ENCODE data around the gene SLC15A5. TPM values are rescaled to one million over a fixed set of nuclear protein-coding genes. Genes with fewer than 3 reads are reported as not detected.

Gene SLC15A5
- total RNA-seq, 1 donor from 2014 or later: not detected

GRCh38 chr12:16241346-16241745 is 36.1 kb downstream of the SLC15A5 start:
- no peak for DNase-seq (ENCODE audit: low spot score)
- Histone ChIP-seq H3F3A (ENCODE audit: low read depth) (no peaks in the 10 kb centered on the region), H3K4me1 (no peaks in the 10 kb centered on the region), H2AFZ (replicated peaks) (no peak overlapping the region), H3K9me3 (ENCODE audit: low read depth) (no peaks in the 10 kb centered on the region), H3K9ac (no peak overlapping the region), H3K4me3 (no peak overlapping the region), H3K79me2 (ENCODE audit: low read depth) (no peaks in the 10 kb centered on the region), H3K36me3 (no peaks in the 10 kb centered on the region), H3K27me3 (no peaks in the 10 kb centered on the region), H3K27ac (no peak overlapping the region), H4K20me1 (ENCODE audit: low read depth) (no peaks in the 10 kb centered on the region), H3K4me2 (no peak overlapping the region)
- TF ChIP-seq CTCF (IDR thresholded peaks at IDR 0.05) (no peak), EZH2 (IDR thresholded peaks at IDR 0.05) (no peak), EZH2phosphoT487 (IDR thresholded peaks at IDR 0.05) (no peak)
- Mint-ChIP-seq H3K9me3 (no peaks in the 10 kb centered on the region), H3K4me1 (no peaks in the 10 kb centered on the region), H3K27me3 (ENCODE audit: insufficient read depth, low read depth) (no peaks in the 10 kb centered on the region), H3K36me3 (no peaks in the 10 kb centered on the region), H3K27ac (no peak overlapping the region), H3K4me3 (no peak overlapping the region)

- Histone ChIP-seq H3F3A (ENCODE audit: low read depth) (no peaks in the 10 kb centered on the region), H3K27me3 (no peaks in the 10 kb centered on the region), H3K27ac (no peak overlapping the region), H3K36me3 (no peaks in the 10 kb centered on the region), H4K20me1 (ENCODE audit: low read depth) (no peaks in the 10 kb centered on the region), H3K9ac (no peak overlapping the region), H3K4me2 (no peak overlapping the region), H2AFZ (replicated peaks) (no peak overlapping the region), H3K4me1 (no peaks in the 10 kb centered on the region), H3K9me3 (ENCODE audit: low read depth) (no peaks in the 10 kb centered on the region), H3K79me2 (ENCODE audit: low read depth) (no peaks in the 10 kb centered on the region), H3K4me3 (no peak overlapping the region)
- Mint-ChIP-seq H3K4me1 (no peaks in the 10 kb centered on the region), H3K36me3 (peaks cover 1% of the 10 kb centered on the region), H3K27me3 (ENCODE audit: insufficient read depth, low read depth) (peaks cover 2% of the 10 kb centered on the region), H3K27ac (no peak overlapping the region), H3K4me3 (no peak overlapping the region), H3K9me3 (peaks cover 1% of the 10 kb centered on the region)
- DNase-seq (ENCODE audit: low spot score): no peak
- no peak for TF ChIP-seq CTCF (IDR thresholded peaks at IDR 0.05)
- no peak for TF ChIP-seq EZH2phosphoT487 (IDR thresholded peaks at IDR 0.05)
- TF ChIP-seq EZH2 (IDR thresholded peaks at IDR 0.05): no peak
These were observed 38.8 kb downstream of the SLC15A5 start for GRCh38 chr12:16238661-16239060.

GRCh38 chr12:16229676-16230075 is 47.8 kb downstream of the SLC15A5 start:
- DNase-seq (ENCODE audit: low spot score): no peak
- Histone ChIP-seq H3K9ac (no peak overlapping the region), H3K36me3 (no peaks in the 10 kb centered on the region), H3K79me2 (ENCODE audit: low read depth) (no peaks in the 10 kb centered on the region), H3K4me1 (no peaks in the 10 kb centered on the region), H3F3A (ENCODE audit: low read depth) (no peaks in the 10 kb centered on the region), H4K20me1 (ENCODE audit: low read depth) (no peaks in the 10 kb centered on the region), H3K27me3 (no peaks in the 10 kb centered on the region), H3K27ac (no peak overlapping the region), H3K4me3 (no peak overlapping the region), H3K4me2 (no peak overlapping the region), H3K9me3 (ENCODE audit: low read depth) (peaks cover 8% of the 10 kb centered on the region), H2AFZ (replicated peaks) (no peak overlapping the region)
- Mint-ChIP-seq H3K9me3 (peaks cover 15% of the 10 kb centered on the region), H3K27ac (no peak overlapping the region), H3K4me3 (no peak overlapping the region), H3K36me3 (peaks cover 4% of the 10 kb centered on the region), H3K27me3 (ENCODE audit: insufficient read depth, low read depth) (peaks cover 3% of the 10 kb centered on the region), H3K4me1 (peaks cover 2% of the 10 kb centered on the region)
- TF ChIP-seq EZH2 (IDR thresholded peaks at IDR 0.05): no peak
- TF ChIP-seq CTCF (IDR thresholded peaks at IDR 0.05): no peak
- no peak for TF ChIP-seq EZH2phosphoT487 (IDR thresholded peaks at IDR 0.05)

Data from neural progenitor cell (in vitro differentiated cells).